Stomach (tissue), 9 donors: Measurements from ENCODE around the gene DDR1. TPM values are rescaled to one million over a fixed set of nuclear protein-coding genes. Genes with fewer than 3 reads are reported as not detected.

Experiments
- DNase-seq, 2 donors: peaks; one replicate each; pipeline versions ENCODE4 v3.0.0 to v3.0.0-alpha.2; 2013 to 2019
- H3K27ac ChIP-seq, 5 donors: fragments of 200-600 bp in 4 of 5; sonication (generic) in 4 of 5; one replicate each; pipeline ENCODE4 v1.5.1; 2013 to 2019; ENCODE audit warnings: mild to moderate bottlenecking in 1 of 5, moderate library complexity in 1 of 5
- H3K27me3 ChIP-seq, 3 donors: fragments of 200-600 bp; sonication (generic); one replicate each; pipeline ENCODE4 v1.5.1; 2017 to 2019; ENCODE audit warnings: mixed run types in 1 of 3
- H3K36me3 ChIP-seq, 4 donors: fragments of 200-600 bp; sonication (generic); 1 replicate in 3 of 4; 2 replicates in 1 of 4; pipeline ENCODE4 v1.5.1; 2016 to 2019
- H3K4me1 ChIP-seq, 4 donors: fragments of 200-600 bp; sonication (generic); one replicate each; pipeline ENCODE4 v1.5.1; 2016 to 2019
- H3K4me3 ChIP-seq, 4 donors: fragments of 200-600 bp; sonication (generic) in 3 of 4; one replicate each; pipeline ENCODE4 v1.5.1; 2016 to 2019; ENCODE audit warnings: mild to moderate bottlenecking in 1 of 4
- H3K9me3 ChIP-seq, 4 donors: fragments of 200-600 bp; sonication (generic); one replicate each; pipeline ENCODE4 v1.5.1; 2016 to 2019
- EP300 ChIP-seq: sonication (generic); formaldehyde crosslinking; IDR thresholded peaks from one replicate; pipeline ENCODE4 v1.6.1; 2017; ENCODE audit warnings: antibody characterized with exemption
- POLR2A ChIP-seq, 4 donors: fragments of 450-650 bp; IDR thresholded peaks; one replicate each; pipeline ENCODE4 v1.6.1; 2016; ENCODE audit warnings: antibody characterized with exemption in 4 of 4, control low read depth in 2 of 4, mild to moderate bottlenecking in 1 of 4, moderate library complexity in 1 of 4
- POLR2AphosphoS5 ChIP-seq, 3 donors: sonication (generic); formaldehyde crosslinking; IDR thresholded peaks; one replicate each; pipeline ENCODE4 v1.6.1; 2016; ENCODE audit warnings: antibody characterized with exemption in 3 of 3
- WGBS, 5 donors: extraction: QIAGEN DNeasy Blood & Tissue Kit in 3 of 5; methylation state at CpG; one replicate each; pipeline versions ENCODE4 v1.1.5 to v1.1.7; 2013 to 2018; 5-methylcytosine and 5-hydroxymethylcytosine counted together
- intact Hi-C: fragments of 100-400 bp; cut with DNase I; formaldehyde crosslinking; loops from one replicate; pipeline ENCODE4 v1.15.1; 2023; ENCODE audit warnings: low total_unique reads
- polyA plus RNA-seq, 3 donors: library from polyadenylated mRNA; stranded (reverse); fragments of 200-250 nt; gene quantifications; one replicate each; pipeline ENCODE4 v1.2.3, GENCODE V29; 2013
- total RNA-seq, 5 donors: library from RNA; depleted of rRNA; stranded (reverse); fragments of >200 nt; gene quantifications; one replicate each; pipeline versions ENCODE4 v1.1.0 to v1.2.3, GENCODE V29; 2014 to 2016
- TF ChIP-seq, protein P1 (sequence below), 7 experiments: fragments of 450-650 bp in 4 of 7; fragments of 200-600 bp in 3 of 7; sonication (generic) in 3 of 7; IDR thresholded peaks; one replicate each; pipeline ENCODE4 v1.5.1; 2016 to 2019; ENCODE audit warnings: antibody characterized with exemption in 7 of 7, control low read depth in 2 of 7, mild to moderate bottlenecking in 1 of 7
- donor health status: healthy with polysubstance abuse.
- donor health status: Bipolar disorder and iron deficiency.
- donor health status: healthy.

Gene DDR1
- total and polyA plus RNA-seq, 8 donors: 17.6 to 144 (median 82.4) TPM

DNA sequence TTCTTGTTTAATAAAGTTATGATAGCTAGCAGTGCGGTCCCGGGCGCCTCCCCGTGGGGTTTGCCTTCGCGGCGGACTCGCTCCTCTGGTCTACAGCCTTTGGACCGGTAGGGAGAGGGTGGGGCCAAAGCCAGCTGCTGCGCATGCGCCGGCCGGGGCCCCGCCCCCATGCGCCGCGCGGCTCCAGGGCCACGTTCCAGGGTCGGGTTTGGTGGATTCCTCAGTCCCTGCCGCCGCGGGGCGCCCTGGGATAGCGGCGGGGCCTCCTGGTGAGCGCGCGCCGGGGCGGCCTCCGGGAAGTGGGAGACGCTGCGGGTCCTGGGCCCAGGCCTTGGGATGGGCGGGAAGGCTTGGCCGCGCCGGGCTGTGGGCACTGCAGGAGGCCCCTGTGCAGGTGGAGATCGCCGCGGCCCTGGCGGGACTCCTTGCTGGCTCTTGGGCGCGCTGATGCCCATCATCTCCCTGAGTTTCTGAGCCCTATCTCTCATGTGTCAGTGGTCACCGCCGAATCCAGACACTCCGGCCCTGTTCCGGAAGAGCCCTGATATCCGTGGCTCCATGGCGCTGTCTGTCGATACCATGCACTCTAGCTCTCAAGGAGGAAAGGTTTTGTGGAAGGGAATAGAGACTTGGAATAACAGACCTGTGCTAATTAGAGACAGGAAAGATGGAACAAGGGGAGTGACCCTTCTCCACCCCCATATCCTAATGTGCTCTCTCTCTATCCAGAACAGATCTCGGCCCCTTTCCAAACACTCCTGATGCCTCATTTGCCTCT is 29.9 kb downstream of the DDR1 start, which contains the start of gene VARS2:
TSS of gene VARS2 (plus strand) at position 163 of the 778 bp plus-strand sequence. CDS start at position 762, 599 bp downstream.
- H3K9me3 ChIP-seq: no peaks in the 10 kb centered on the region
- intact Hi-C loops: no loop called here
- H3K27ac ChIP-seq: peak within 1 kb of the TSS; percentile 87 to 95 (median 94)
- TF ChIP-seq POLR2AphosphoS5 (IDR thresholded peaks at IDR 0.05) (peak; percentile 74 to 95 (median 90)), EP300 (no peak), POLR2A (IDR thresholded peaks at IDR 0.05) (peak in 1 of 4 donors; percentile 31)
- TF ChIP-seq, protein P1, sequence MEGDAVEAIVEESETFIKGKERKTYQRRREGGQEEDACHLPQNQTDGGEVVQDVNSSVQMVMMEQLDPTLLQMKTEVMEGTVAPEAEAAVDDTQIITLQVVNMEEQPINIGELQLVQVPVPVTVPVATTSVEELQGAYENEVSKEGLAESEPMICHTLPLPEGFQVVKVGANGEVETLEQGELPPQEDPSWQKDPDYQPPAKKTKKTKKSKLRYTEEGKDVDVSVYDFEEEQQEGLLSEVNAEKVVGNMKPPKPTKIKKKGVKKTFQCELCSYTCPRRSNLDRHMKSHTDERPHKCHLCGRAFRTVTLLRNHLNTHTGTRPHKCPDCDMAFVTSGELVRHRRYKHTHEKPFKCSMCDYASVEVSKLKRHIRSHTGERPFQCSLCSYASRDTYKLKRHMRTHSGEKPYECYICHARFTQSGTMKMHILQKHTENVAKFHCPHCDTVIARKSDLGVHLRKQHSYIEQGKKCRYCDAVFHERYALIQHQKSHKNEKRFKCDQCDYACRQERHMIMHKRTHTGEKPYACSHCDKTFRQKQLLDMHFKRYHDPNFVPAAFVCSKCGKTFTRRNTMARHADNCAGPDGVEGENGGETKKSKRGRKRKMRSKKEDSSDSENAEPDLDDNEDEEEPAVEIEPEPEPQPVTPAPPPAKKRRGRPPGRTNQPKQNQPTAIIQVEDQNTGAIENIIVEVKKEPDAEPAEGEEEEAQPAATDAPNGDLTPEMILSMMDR (IDR thresholded peaks at IDR 0.05): peak in 4 of 7 experiments; percentile 13 to 61 (median 25)
- WGBS, 5 donors: 0 to 2% (median 1%) methylated on average over 30 to 52 of the region's 52 CpGs
- peak within 1 kb of the TSS; percentile 56 to 68 (median 58) for H3K4me3 ChIP-seq
- H3K4me1 ChIP-seq: peaks cover 25 to 45% (median 35%) of the 10 kb centered on the region in 4 donors
- DNase-seq: peak; percentile 94 to 98
- H3K36me3 ChIP-seq: peaks cover 31 to 66% (median 60%) of the 10 kb centered on the region in 4 donors
- H3K27me3 ChIP-seq: no peaks in the 10 kb centered on the region

DNA sequence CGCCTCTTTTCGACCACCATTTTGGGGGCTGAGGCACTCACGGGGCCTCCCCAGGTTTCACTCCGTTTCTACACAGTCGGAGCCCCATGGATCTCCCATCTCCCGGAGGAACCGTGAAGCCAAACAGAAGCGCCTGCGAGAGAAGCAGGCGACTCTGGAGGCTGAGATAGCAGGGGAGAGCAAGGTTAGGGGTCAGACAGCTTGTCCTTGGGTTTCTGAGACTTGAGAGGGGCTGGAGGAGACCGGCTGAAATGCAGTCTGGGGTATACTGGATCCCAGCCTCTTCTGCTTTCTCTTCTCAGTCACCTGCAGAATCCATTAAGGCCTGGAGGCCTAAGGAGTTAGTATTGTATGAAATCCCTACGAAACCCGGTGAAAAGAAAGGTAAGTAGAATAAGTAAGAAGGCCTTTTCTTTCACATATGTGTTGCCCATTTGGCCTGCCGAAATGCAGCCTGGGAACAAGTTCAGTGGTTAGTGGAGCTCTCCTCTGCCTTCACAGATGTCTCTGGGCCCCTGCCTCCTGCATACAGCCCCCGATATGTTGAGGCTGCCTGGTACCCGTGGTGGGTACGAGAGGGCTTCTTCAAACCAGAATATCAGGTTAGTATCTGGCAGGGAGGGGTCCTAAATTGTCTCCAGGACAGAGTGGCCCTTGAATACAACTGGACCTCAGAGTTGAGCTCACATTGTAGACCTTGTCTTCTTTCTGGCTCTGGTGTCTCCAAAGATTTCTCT is 30.7 kb downstream of the DDR1 start:
- peaks cover 30 to 68% (median 63%) of the 10 kb centered on the region in 4 donors for H3K36me3 ChIP-seq
- no peaks in the 10 kb centered on the region for H3K9me3 ChIP-seq
- WGBS, 5 donors: 20 to 42% (median 33%) methylated on average over 17 of the region's 17 CpGs
- DNase-seq: no peak
- H3K27me3 ChIP-seq: no peaks in the 10 kb centered on the region
- peaks cover 25 to 40% (median 30%) of the 10 kb centered on the region in 4 donors for H3K4me1 ChIP-seq
- intact Hi-C loops: no loop called here
- peak overlapping the region; percentile 87 to 95 (median 94) for H3K27ac ChIP-seq
- TF ChIP-seq POLR2A (IDR thresholded peaks at IDR 0.05) (no peak), EP300 (no peak)
- TF ChIP-seq, protein P1 (IDR thresholded peaks at IDR 0.05): no peak
- peak overlapping the region; percentile 56 to 68 (median 58) for H3K4me3 ChIP-seq

- Histone ChIP-seq H3K27ac (peak overlapping the region in 4 of 5 donors; percentile 54 to 95 (median 90)), H3K4me3 (no peak overlapping the region), H3K9me3 (no peaks in the 10 kb centered on the region), H3K36me3 (peaks cover 30 to 68% (median 63%) of the 10 kb centered on the region in 4 donors), H3K4me1 (peaks cover 25 to 40% (median 30%) of the 10 kb centered on the region in 4 donors), H3K27me3 (no peaks in the 10 kb centered on the region)
- DNase-seq: peak in 1 of 2 donors; percentile 89
- TF ChIP-seq POLR2A (IDR thresholded peaks at IDR 0.05) (no peak), EP300 (no peak), POLR2AphosphoS5 (IDR thresholded peaks at IDR 0.05) (no peak)
- TF ChIP-seq, protein P1 (IDR thresholded peaks at IDR 0.05): peak in 5 of 7 experiments; percentile 28 to 77 (median 57)
- WGBS, 5 donors: 16 to 34% (median 18%) methylated on average over 5 of the region's 5 CpGs
- intact Hi-C loops: no loop called here
These were observed 31.2 kb downstream of the DDR1 start for GRCh38 chr6:30915591-30915946.

DNA sequence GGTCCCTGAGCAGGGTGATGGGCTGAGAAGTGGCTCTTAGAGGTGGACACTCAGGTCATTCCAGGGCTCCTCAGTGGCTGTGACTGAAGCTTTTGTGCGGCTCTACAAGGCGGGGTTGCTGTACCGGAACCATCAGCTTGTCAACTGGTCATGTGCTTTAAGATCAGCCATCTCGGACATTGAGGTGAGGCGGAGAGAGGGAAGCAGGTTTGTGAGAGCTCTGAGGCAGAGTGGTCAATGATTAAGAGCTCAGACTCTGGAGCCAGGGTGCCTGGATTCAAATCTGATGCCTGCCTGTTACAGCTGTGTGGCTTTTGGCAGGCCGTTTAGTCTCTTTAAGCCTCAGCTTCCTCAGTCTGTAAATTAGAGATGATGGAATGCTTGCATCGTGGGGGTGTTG is 32.7 kb downstream of the DDR1 start:
- Histone ChIP-seq H3K4me1 (peaks cover 25 to 40% (median 30%) of the 10 kb centered on the region in 4 donors), H3K4me3 (no peak overlapping the region), H3K9me3 (no peaks in the 10 kb centered on the region), H3K27ac (no peak overlapping the region), H3K36me3 (peaks cover 38 to 68% (median 63%) of the 10 kb centered on the region in 4 donors), H3K27me3 (no peaks in the 10 kb centered on the region)
- 81 to 92% (median 89%) methylated on average over 4 to 7 of the region's 7 CpGs for WGBS, 5 donors
- TF ChIP-seq, protein P1 (IDR thresholded peaks at IDR 0.05): no peak
- TF ChIP-seq POLR2A (IDR thresholded peaks at IDR 0.05) (no peak), EP300 (no peak), POLR2AphosphoS5 (IDR thresholded peaks at IDR 0.05) (no peak)
- no peak for DNase-seq
- intact Hi-C loops: no loop called here
